Activated naive CD4-positive, alpha-beta T cell treated with anti-CD3 and anti-CD28 coated beads for 36 hours (primary cell): Measurements from ENCODE around the gene GINS3. TPM values are rescaled to one million over a fixed set of nuclear protein-coding genes. Genes with fewer than 3 reads are reported as not detected.

Experiments used
- CTCF ChIA-PET: fragments of 350-600 bp; sonication (Branson Sonifier 250); formaldehyde crosslinking; loops from one replicate; lab custom pipeline; 2021; ENCODE audit warnings: antibody characterized with exemption; lab: Charles Lee
- DNase-seq: peaks from one replicate; pipeline ENCODE4 v3.0.0-alpha.2; 2020
- H3K27ac Mint-ChIP-seq: one replicate; pipeline ENCODE4 v1.8.0; 2021; ENCODE audit warnings: mild to moderate bottlenecking, mixed read lengths
- H3K27me3 Mint-ChIP-seq: one replicate; pipeline ENCODE4 v1.8.0; 2021; ENCODE audit warnings: low read depth, mixed read lengths
- H3K36me3 Mint-ChIP-seq: one replicate; pipeline ENCODE4 v1.8.0; 2021; ENCODE audit warnings: low read depth, mixed read lengths
- H3K4me1 Mint-ChIP-seq: one replicate; pipeline ENCODE4 v1.8.0; 2021; ENCODE audit warnings: low read depth, mixed read lengths
- H3K4me3 Mint-ChIP-seq: one replicate; pipeline ENCODE4 v1.8.0; 2021; ENCODE audit warnings: mild to moderate bottlenecking, moderate library complexity, mixed read lengths
- H3K9me3 Mint-ChIP-seq: one replicate; pipeline ENCODE4 v1.8.0; 2021; ENCODE audit warnings: mixed read lengths
- intact Hi-C: fragments of 100-400 bp; cut with micrococcal nuclease; formaldehyde crosslinking; loops from one replicate; pipeline ENCODE4 v1.15.1; 2023
- total RNA-seq, 2 experiments: library from RNA; stranded (reverse); gene quantifications; one replicate each; pipeline ENCODE4 v1.2.3, GENCODE V29; 2021

GINS3 gene
- total RNA-seq, 2 experiments from 2014 or later = 19.2 to 20.3 TPM

DNA sequence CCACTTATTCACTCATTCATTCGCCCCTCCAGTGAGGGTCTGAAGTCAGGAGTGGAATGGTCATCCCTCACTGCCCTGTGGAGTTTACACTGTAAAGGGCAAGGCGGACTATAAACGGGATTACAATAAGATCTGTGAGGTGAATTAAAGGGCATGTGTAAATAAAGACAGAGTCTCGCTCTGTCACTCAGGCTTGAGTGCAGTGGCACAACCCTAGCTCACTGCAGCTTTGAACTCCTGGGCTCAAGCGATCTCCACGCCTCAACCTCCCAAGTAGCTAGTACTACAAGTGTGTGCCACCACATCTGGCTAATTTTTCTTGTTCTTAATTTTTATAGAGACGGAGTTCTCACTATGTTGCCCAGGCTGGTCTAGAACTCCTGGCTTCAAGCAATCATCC lies 25.8 kb downstream of the GINS3 start:
- H3K36me3 Mint-ChIP-seq = no peaks in the 10 kb centered on the region
- no peaks in the 10 kb centered on the region for H3K9me3 Mint-ChIP-seq
- no peak overlapping the region for H3K4me3 Mint-ChIP-seq
- H3K27ac Mint-ChIP-seq = no peak overlapping the region
- CTCF ChIA-PET = no interaction called here
- intact Hi-C loops = no loop called here
- peaks cover 4% of the 10 kb centered on the region for H3K27me3 Mint-ChIP-seq
- no peaks in the 10 kb centered on the region for H3K4me1 Mint-ChIP-seq
- DNase-seq = no peak

DNA sequence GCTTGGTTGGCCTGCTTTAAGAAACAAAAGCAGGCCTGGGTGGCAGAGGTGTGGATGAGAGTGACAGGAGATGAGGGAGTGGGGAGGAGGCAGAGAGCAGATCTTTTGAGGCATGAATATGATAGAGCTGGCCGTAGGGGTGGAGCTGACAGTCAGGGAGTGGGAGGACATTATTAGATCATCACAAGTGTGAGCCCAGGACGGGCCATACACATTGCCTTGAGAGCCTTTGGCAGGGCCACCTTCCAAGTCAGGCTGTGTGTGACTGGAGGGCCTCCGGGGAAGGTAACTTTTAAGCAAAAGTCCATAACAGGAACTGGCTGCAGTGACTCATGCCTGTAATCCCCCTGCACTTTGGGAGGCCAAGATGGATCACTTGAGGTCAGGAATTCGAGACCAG lies 26.3 kb downstream of the GINS3 start:
- Mint-ChIP-seq H3K36me3 (no peaks in the 10 kb centered on the region), H3K4me3 (no peak overlapping the region), H3K27me3 (peaks cover 4% of the 10 kb centered on the region), H3K4me1 (no peaks in the 10 kb centered on the region), H3K9me3 (no peaks in the 10 kb centered on the region), H3K27ac (no peak overlapping the region)
- CTCF ChIA-PET = no interaction called here
- intact Hi-C loops = no loop called here
- DNase-seq = no peak

DNA sequence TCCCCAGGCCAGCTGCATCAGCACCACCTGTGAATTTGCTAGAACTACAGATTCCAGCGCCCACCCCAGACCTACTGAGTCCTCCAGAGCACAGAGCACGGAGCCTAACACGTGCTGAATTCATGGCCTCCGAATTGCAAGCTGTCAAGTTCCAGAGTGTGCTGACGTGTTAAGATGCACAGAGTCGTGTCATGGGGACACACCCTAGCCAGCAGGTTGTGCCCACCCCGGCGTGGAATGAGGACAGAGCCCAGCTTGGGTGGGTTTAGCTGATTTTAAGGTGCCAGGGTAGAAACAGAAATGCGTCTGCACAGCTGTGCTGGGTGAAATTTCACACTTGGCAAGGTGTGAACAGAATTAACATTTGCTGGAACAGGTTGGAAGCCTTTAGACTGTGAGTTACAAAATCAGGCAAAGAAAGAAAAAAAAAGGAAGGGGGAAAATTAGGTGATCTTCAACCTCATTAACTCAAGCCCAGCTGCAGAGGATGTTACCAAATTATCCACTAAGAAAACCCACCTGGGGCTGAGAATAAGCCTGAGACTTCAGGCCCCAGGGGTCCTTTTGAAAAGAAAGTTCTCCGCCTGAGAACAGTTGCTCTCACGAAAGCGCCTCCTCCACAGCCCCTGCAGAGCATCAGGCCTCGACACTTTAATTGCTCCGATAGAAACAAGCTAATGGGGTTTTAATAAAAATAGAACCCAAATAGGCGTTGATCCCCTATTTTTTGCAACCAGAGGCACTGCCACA lies 27.1 kb downstream of the GINS3 start:
- Mint-ChIP-seq H3K4me1 (no peaks in the 10 kb centered on the region), H3K9me3 (no peaks in the 10 kb centered on the region)

DNA sequence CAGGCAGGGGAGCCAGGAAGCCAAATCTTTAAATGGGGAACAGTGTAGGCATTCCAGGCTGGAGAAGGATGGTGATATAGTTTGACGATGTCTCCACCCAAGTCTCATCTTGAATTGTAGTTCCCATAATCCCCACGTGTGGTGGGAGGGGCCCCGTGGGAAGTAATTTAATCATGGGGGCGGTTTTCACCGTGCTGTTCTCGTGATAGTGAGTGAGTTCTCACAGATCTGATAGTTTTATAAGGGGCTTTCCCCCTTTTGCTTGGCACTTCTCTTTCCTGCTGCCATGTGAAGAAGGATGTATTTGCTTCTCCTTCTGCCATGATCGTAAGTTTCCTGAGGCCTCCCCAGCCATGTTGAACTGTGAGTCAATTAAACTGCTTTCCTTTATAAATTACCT lies 28.8 kb downstream of the GINS3 start:
- no peak for DNase-seq
- Mint-ChIP-seq H3K4me3 (no peak overlapping the region), H3K27me3 (peaks cover 4% of the 10 kb centered on the region), H3K27ac (no peak overlapping the region), H3K9me3 (no peaks in the 10 kb centered on the region), H3K4me1 (peaks cover 8% of the 10 kb centered on the region), H3K36me3 (no peaks in the 10 kb centered on the region)
- CTCF ChIA-PET = no interaction called here
- intact Hi-C loops = no loop called here

More for the DNA sequence above, 27.1 kb downstream of the GINS3 start:
- H3K36me3 Mint-ChIP-seq = no peaks in the 10 kb centered on the region
- CTCF ChIA-PET = interaction anchor here (0.7 kb wide), 1 partner anchor 10 kb away, joined by 3 read pairs; no protein-coding TSS in a partner anchor
- peaks cover 4% of the 10 kb centered on the region for H3K27me3 Mint-ChIP-seq
- no peak overlapping the region for H3K4me3 Mint-ChIP-seq
- intact Hi-C loops = no loop called here
- no peak for DNase-seq
- no peak overlapping the region for H3K27ac Mint-ChIP-seq

DNA sequence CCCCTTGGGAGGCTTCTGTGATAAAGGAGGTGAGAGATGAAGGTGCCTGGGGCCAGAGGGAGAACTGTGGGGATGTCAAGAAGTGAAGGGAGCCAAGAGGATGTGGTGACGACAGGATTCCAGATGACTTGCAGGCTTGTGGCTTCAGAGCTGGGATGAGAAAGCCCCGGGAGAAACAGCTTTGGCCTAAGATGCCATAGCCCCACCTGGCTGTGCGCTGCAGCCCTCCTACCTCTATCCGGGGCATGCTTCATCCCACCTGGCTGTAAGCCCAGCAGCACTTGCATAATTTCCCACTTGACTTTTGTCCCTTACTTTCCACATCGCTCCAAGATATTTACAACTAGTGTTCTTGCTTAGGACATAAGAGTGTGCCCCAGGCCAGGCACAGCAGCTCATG lies 29.3 kb downstream of the GINS3 start:
- peaks cover 11% of the 10 kb centered on the region for H3K4me1 Mint-ChIP-seq
- intact Hi-C loops = no loop called here
- no peak for DNase-seq
- CTCF ChIA-PET = no interaction called here
- no peak overlapping the region for H3K27ac Mint-ChIP-seq
- H3K4me3 Mint-ChIP-seq = no peak overlapping the region
- H3K27me3 Mint-ChIP-seq = peaks cover 4% of the 10 kb centered on the region
- H3K9me3 Mint-ChIP-seq = no peaks in the 10 kb centered on the region
- H3K36me3 Mint-ChIP-seq = no peaks in the 10 kb centered on the region

DNA sequence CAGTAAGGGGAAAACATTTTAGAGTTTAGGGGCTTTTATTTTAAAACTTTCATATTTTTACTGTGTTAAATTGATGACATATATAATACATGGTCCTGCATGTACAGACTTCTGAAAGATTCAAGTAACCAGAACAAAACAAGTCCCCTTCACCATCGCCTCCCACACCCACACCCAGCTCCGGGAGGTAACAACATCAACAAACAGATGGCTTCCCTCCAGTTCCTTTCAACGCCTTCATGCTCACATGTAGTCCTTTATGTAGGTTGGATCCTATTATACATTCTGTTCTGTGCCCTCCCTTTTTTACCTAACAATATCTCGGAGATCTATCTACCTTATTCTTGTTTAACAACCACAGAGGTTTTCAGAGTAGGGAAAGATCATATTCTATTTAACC lies 30.5 kb downstream of the GINS3 start:
- DNase-seq = no peak
- Mint-ChIP-seq H3K9me3 (no peaks in the 10 kb centered on the region), H3K36me3 (no peaks in the 10 kb centered on the region), H3K27ac (no peak overlapping the region), H3K4me3 (no peak overlapping the region), H3K4me1 (peaks cover 13% of the 10 kb centered on the region), H3K27me3 (peaks cover 5% of the 10 kb centered on the region)
- intact Hi-C loops = no loop called here
- CTCF ChIA-PET = no interaction called here

DNA sequence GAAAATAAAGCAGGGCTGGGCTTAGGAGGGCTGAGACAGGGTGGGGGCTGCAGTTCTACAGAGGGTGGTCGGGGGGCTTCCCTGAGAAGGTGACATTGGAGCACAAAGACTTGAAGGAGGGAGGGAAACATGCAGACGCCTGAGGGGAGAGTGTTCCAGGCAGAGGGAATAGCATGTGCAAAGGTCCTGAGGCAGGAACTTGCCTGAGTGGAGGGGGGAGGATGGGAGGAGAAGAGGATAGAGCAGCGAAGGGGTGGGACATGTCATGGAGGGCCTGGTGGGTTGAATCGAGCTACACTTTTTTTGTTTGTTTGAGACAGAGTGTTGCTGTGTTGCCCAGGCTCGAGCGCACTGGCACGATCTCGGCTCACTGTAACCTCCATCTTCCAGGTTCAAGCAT lies 33.0 kb downstream of the GINS3 start:
- intact Hi-C loops = no loop called here
- Mint-ChIP-seq H3K4me3 (no peak overlapping the region), H3K36me3 (no peaks in the 10 kb centered on the region), H3K9me3 (no peaks in the 10 kb centered on the region), H3K27ac (no peak overlapping the region), H3K4me1 (peaks cover 13% of the 10 kb centered on the region), H3K27me3 (peaks cover 2% of the 10 kb centered on the region)
- CTCF ChIA-PET = no interaction called here
- DNase-seq = no peak

DNA sequence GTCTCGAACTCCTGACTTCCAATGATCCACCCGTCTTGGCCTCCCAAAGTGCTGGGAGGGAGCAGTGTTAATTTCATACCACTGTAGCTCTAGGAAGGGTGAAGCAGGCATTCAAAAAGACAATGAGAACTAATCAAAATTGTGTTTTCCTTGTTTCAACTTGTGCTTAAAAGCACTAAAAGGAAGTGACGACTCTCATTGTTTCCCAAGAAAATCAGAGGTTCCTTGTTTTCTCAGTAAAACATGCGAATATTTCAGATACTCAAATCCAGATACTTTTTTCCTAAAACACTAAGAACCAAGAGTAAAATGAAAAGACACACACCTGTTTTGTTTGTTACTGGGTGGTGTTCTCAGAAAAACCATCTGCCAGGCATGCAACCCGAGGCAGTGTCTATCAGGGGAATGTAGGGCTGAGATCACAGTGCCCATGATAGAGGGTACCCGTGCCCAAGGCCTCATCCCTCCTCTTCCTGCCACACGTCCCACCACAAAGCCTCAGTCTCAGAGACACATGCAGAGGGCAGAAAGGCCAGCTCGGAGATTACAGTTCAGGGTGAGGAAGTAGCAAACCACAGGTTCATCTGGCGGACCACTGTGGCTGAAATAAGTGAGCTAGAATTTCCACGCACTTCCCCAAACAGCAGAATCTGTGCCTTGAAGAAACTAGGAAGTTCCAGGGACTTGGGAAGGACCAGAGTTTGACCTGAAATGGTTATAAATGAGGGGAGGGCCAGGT lies 33.7 kb downstream of the GINS3 start:
- H3K36me3 Mint-ChIP-seq = no peaks in the 10 kb centered on the region
- H3K27me3 Mint-ChIP-seq = peaks cover 2% of the 10 kb centered on the region
- CTCF ChIA-PET = interaction anchor here (0.7 kb wide), 1 partner anchor 49 kb away, joined by 6 read pairs; no protein-coding TSS in a partner anchor
- no peak overlapping the region for H3K27ac Mint-ChIP-seq
- intact Hi-C loops = no loop called here
- peak; percentile 19 for DNase-seq
- H3K9me3 Mint-ChIP-seq = no peaks in the 10 kb centered on the region
- no peak overlapping the region for H3K4me3 Mint-ChIP-seq
- peaks cover 13% of the 10 kb centered on the region for H3K4me1 Mint-ChIP-seq

DNA sequence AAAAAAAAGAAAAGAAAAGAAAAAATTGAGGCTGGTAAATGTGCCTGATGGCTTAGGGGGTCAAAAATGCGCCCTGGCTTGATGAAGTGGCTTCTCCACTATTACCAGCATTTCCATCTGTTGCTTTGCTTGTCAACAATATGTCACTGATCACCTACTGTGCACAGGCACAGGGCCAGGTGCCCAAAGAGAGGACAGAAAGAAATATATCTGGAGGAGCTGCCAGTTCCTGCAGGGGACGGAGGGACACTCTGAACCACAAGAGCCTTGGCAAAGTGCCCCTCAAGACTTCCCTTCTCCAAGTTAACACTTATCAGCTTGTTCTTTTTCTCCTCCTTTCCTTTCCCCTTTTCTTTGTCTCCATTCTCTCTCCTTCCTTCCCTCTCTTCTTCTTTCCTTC lies 34.7 kb downstream of the GINS3 start:
- Mint-ChIP-seq H3K4me1 (peaks cover 13% of the 10 kb centered on the region), H3K9me3 (no peaks in the 10 kb centered on the region), H3K27me3 (peaks cover 2% of the 10 kb centered on the region), H3K27ac (no peak overlapping the region), H3K4me3 (no peak overlapping the region), H3K36me3 (no peaks in the 10 kb centered on the region)
- intact Hi-C loops = no loop called here
- CTCF ChIA-PET = no interaction called here
- no peak for DNase-seq

DNA sequence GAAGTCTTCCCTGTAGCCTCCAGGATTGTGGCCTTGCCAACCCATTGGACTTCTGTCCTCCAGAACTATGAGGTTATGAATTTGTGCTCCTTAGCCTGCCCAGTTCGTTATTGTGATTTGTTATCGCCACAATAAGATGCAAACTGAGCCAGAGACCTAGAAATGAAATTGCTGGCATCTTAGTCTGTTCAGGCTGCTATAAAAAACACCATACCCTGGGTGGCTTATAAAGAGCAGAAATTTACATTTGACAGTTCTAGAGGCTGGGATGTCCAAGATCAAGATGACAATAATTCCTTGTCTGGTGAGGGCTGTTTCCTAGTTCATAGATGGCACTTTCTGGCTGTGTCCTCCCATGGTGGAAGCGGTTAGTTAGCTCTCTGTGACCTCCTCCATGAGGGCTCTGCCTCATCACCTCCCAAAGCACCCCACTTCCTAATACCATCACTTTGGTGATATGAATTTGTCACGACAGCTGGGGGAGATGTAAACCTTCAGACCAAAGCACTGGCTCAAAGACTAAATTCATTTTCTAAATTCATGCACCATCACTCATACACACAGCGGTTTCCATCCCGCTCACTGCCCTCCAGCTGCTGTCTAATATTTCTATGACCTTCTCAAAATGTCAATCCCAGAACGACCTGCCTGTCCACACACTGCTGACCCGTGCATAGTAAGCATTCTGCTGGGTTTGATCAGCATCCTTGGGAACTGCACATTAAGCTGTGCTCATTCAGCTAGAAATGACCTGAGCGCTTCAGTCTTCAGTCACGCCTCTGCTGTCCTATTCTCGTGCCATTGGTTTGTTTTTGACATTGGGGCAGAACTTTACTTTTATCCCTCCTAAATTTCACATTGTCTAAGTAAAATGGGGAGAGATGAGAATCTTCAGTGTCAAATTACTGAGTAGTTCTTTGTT lies 36.6 kb downstream of the GINS3 start:
- Mint-ChIP-seq H3K9me3 (no peaks in the 10 kb centered on the region), H3K27me3 (peaks cover 2% of the 10 kb centered on the region), H3K4me1 (peaks cover 13% of the 10 kb centered on the region), H3K36me3 (no peaks in the 10 kb centered on the region), H3K27ac (no peak overlapping the region), H3K4me3 (no peak overlapping the region)
- CTCF ChIA-PET = interaction anchor here (1.3 kb wide), 1 partner anchor 9 kb away, joined by 3 read pairs; no protein-coding TSS in a partner anchor
- no peak for DNase-seq
- intact Hi-C loops = no loop called here

DNA sequence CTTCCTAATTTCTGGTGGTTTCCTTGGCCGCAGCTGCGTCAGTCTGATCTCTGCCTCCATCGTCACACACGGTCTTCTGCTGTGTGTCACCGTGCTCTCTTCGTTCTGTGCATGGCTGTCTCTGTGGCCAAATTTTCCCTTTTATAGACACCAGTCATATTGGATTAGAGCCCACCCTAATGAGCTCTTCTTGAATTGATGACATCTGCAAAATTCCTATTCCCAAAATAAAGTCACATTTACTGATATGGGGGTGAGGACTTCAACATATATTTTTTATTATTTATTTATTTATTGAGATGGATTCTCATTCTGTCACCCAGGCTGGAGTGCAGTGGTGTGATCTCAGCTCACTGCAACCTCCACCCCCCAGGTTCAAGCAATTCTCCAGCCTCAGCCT lies 38.4 kb downstream of the GINS3 start:
- Mint-ChIP-seq H3K4me1 (peaks cover 8% of the 10 kb centered on the region), H3K27me3 (peaks cover 2% of the 10 kb centered on the region), H3K4me3 (no peak overlapping the region), H3K9me3 (no peaks in the 10 kb centered on the region), H3K36me3 (no peaks in the 10 kb centered on the region), H3K27ac (no peak overlapping the region)
- intact Hi-C loops = no loop called here
- no peak for DNase-seq
- CTCF ChIA-PET = no interaction called here

DNA sequence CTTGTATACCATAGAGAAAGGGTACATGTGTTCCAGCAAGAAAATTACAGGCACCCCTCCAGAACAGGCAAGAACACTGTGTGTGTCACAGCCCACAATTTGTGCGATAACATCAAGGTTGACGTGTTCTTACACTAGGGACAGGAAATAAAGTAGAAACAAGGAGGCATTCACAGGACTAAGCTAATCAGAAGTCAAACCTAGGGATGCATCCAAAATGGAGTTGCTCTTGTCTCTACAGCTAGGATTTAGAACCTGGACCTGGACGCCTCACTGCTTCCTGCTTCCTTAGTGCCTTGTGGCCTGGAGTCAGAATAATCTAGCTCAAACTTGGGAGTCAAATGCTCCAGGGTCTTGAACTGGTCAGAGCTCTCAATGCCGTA lies 41.3 kb downstream of the GINS3 start:
- peaks cover 3% of the 10 kb centered on the region for H3K9me3 Mint-ChIP-seq
- CTCF ChIA-PET = interaction anchor here (1.0 kb wide), 1 partner anchor 54 kb away, joined by 3 read pairs; no protein-coding TSS in a partner anchor
- H3K36me3 Mint-ChIP-seq = no peaks in the 10 kb centered on the region
- no peaks in the 10 kb centered on the region for H3K27me3 Mint-ChIP-seq
- DNase-seq = no peak
- no peak overlapping the region for H3K27ac Mint-ChIP-seq
- H3K4me3 Mint-ChIP-seq = no peak overlapping the region
- intact Hi-C loops = no loop called here
- H3K4me1 Mint-ChIP-seq = no peaks in the 10 kb centered on the region
